Neuronal stem cell (in vitro differentiated cells): ENCODE measurements around the gene MBOAT1.
"Not testable (repeated sequence)": the region's sequence is repeated elsewhere in the genome, so short reads cannot be mapped to it uniquely, and the experiment has no call there.

Source experiments
- DNase-seq: peaks from one replicate; pipeline ENCODE4 v3.0.0-alpha.2; 2013; ENCODE audit warnings: low spot score
- H2AFZ ChIP-seq: one replicate; pipeline ENCODE4 v1.6.1; 2013; ENCODE audit warnings: mild to moderate bottlenecking, low read length, inconsistent platforms
- H2AK5ac ChIP-seq: 2 replicates; pipeline ENCODE4 v1.6.1; 2013; ENCODE audit warnings: low read depth, mild to moderate bottlenecking, inconsistent platforms, low read length, moderate library complexity, mixed read lengths
- H2BK120ac ChIP-seq: 2 replicates; pipeline ENCODE4 v1.6.1; 2013; ENCODE audit warnings: low read depth, mild to moderate bottlenecking, inconsistent platforms, low read length, moderate library complexity, mixed read lengths
- H2BK12ac ChIP-seq: one replicate; pipeline ENCODE4 v1.6.1; 2013; ENCODE audit warnings: low read length, inconsistent platforms
- H2BK15ac ChIP-seq: 2 replicates; pipeline ENCODE4 v1.6.1; 2013; ENCODE audit warnings: mild to moderate bottlenecking, low read length, inconsistent platforms, mixed read lengths
- H2BK5ac ChIP-seq: one replicate; pipeline ENCODE4 v1.6.1; 2013; ENCODE audit warnings: inconsistent platforms, mild to moderate bottlenecking, low read length, moderate library complexity
- H3K14ac ChIP-seq: one replicate; pipeline ENCODE4 v1.6.1; 2013; ENCODE audit warnings: low read length, inconsistent platforms
- H3K18ac ChIP-seq: 2 replicates; pipeline ENCODE4 v1.6.1; 2013; ENCODE audit warnings: low read length, inconsistent platforms
- H3K23ac ChIP-seq: 2 replicates; pipeline ENCODE4 v1.6.1; 2013; ENCODE audit warnings: low read depth, mild to moderate bottlenecking, mixed read lengths, low read length, inconsistent platforms; ENCODE audit not compliant: poor library complexity
- H3K27ac ChIP-seq: replicated peaks from 3 replicates; pipeline ENCODE4 v1.5.1; 2013; ENCODE audit warnings: low read length, inconsistent platforms
- H3K27me3 ChIP-seq, 3 experiments: 2 replicates each; pipeline ENCODE4 v1.6.1; 2013; ENCODE audit warnings: low read length in 3 of 3, mild to moderate bottlenecking in 2 of 3, inconsistent platforms in 1 of 3, low read depth in 1 of 3, mixed read lengths in 1 of 3, moderate library complexity in 1 of 3; ENCODE audit not compliant: control insufficient read depth in 3 of 3, insufficient read depth in 3 of 3
- H3K36me3 ChIP-seq, 2 donors: replicated peaks in 1 of 2; 2 replicates each; pipeline ENCODE4 v1.6.1; 2013; ENCODE audit warnings: low read length in 2 of 2; ENCODE audit not compliant: control insufficient read depth in 2 of 2, insufficient read depth in 2 of 2
- H3K4ac ChIP-seq: 2 replicates; pipeline ENCODE4 v1.6.1; 2013; ENCODE audit warnings: inconsistent platforms, mild to moderate bottlenecking, low read length, moderate library complexity
- H3K4me1 ChIP-seq, 2 donors: 1 replicate in 1 of 2; 2 replicates in 1 of 2; pipeline ENCODE4 v1.6.1; 2013; ENCODE audit warnings: low read length in 2 of 2, low read depth in 1 of 2; ENCODE audit not compliant: control insufficient read depth in 2 of 2, insufficient read depth in 1 of 2
- H3K4me2 ChIP-seq: one replicate; pipeline ENCODE4 v1.6.1; 2013; ENCODE audit warnings: mild to moderate bottlenecking, low read length, inconsistent platforms; ENCODE audit not compliant: insufficient read depth, poor library complexity, severe bottlenecking
- H3K4me3 ChIP-seq, 2 donors: 2 replicates each; pipeline ENCODE4 v1.5.1; 2013; ENCODE audit warnings: low read length in 2 of 2, mild to moderate bottlenecking in 2 of 2, inconsistent platforms in 1 of 2, moderate library complexity in 1 of 2
- H3K79me1 ChIP-seq: one replicate; pipeline ENCODE4 v1.6.1; 2013; ENCODE audit warnings: low read depth, mild to moderate bottlenecking, inconsistent platforms, low read length, moderate library complexity
- H3K9ac ChIP-seq: one replicate; pipeline ENCODE4 v1.6.1; 2013; ENCODE audit warnings: mild to moderate bottlenecking, low read depth, low read length, inconsistent platforms; ENCODE audit not compliant: poor library complexity
- H3K9me3 ChIP-seq, 2 donors: replicated peaks in 1 of 2; 2 replicates each; pipeline versions ENCODE3 to v1.6.1; 2013; ENCODE audit warnings: low read length in 2 of 2, mild to moderate bottlenecking in 2 of 2, inconsistent platforms in 1 of 2, low read depth in 1 of 2, mixed read lengths in 1 of 2, moderate library complexity in 1 of 2; ENCODE audit not compliant: control insufficient read depth in 2 of 2, insufficient read depth in 1 of 2
- H4K8ac ChIP-seq: one replicate; pipeline ENCODE4 v1.6.1; 2013; ENCODE audit warnings: low read depth, mild to moderate bottlenecking, inconsistent platforms, low read length, moderate library complexity
- H4K91ac ChIP-seq: one replicate; pipeline ENCODE4 v1.6.1; 2013; ENCODE audit warnings: low read length, low read depth, mild to moderate bottlenecking, inconsistent platforms; ENCODE audit not compliant: poor library complexity
- WGBS, 2 donors: extraction: QIAGEN DNeasy Blood & Tissue Kit; methylation state at CpG; one replicate each; pipeline ENCODE4 v1.1.7; 2013; ENCODE audit warnings: missing lambda C conversion rate in 2 of 2, mixed read lengths in 1 of 2; ENCODE audit not compliant: insufficient read length in 2 of 2, insufficient replicate concordance in 1 of 2; ENCODE audit errors: extremely low coverage in 2 of 2; 5-methylcytosine and 5-hydroxymethylcytosine counted together

Gene MBOAT1

GRCh38 chr6:20182069-20182468 is 30.2 kb downstream of the MBOAT1 start:
- Histone ChIP-seq H3K9ac (no peak overlapping the region), H3K4me3 (no peak overlapping the region), H3K14ac (no peak overlapping the region), H3K23ac (no peak overlapping the region), H3K4me2 (no peak overlapping the region), H4K91ac (no peak overlapping the region), H3K18ac (no peak overlapping the region), H2BK12ac (no peak overlapping the region), H3K79me1 (no peaks in the 10 kb centered on the region), H2BK15ac (no peak overlapping the region), H3K27me3 (no peaks in the 10 kb centered on the region), H2BK120ac (no peak overlapping the region), H4K8ac (no peak overlapping the region), H3K4me1 (no peaks in the 10 kb centered on the region), H2BK5ac (no peak overlapping the region), H2AK5ac (no peak overlapping the region), H3K9me3 (peaks cover 2 to 7% of the 10 kb centered on the region in 2 donors), H2AFZ (no peak overlapping the region), H3K36me3 (no peaks in the 10 kb centered on the region), H3K27ac (no peak overlapping the region), H3K4ac (no peak overlapping the region)
- no peak for DNase-seq
- WGBS, 2 donors: no CpG with 5 or more reads among the region's 2 CpGs

GRCh38 chr6:20180935-20181334 is 31.3 kb downstream of the MBOAT1 start:
- Histone ChIP-seq H3K18ac (no peak overlapping the region), H2BK5ac (no peak overlapping the region), H2BK15ac (no peak overlapping the region), H2AFZ (no peak overlapping the region), H2BK120ac (no peak overlapping the region), H3K4me3 (no peak overlapping the region), H3K4me1 (no peaks in the 10 kb centered on the region), H3K9ac (no peak overlapping the region), H3K4ac (no peak overlapping the region), H3K27ac (no peak overlapping the region), H3K14ac (no peak overlapping the region), H3K9me3 (peaks cover 2 to 7% of the 10 kb centered on the region in 2 donors), H3K27me3 (no peaks in the 10 kb centered on the region), H4K8ac (no peak overlapping the region), H3K79me1 (no peaks in the 10 kb centered on the region), H2AK5ac (no peak overlapping the region), H4K91ac (no peak overlapping the region), H3K4me2 (no peak overlapping the region), H3K36me3 (no peaks in the 10 kb centered on the region), H2BK12ac (no peak overlapping the region), H3K23ac (no peak overlapping the region)
- no peak for DNase-seq
- no CpG with 5 or more reads among the region's 3 CpGs for WGBS, 2 donors

DNA sequence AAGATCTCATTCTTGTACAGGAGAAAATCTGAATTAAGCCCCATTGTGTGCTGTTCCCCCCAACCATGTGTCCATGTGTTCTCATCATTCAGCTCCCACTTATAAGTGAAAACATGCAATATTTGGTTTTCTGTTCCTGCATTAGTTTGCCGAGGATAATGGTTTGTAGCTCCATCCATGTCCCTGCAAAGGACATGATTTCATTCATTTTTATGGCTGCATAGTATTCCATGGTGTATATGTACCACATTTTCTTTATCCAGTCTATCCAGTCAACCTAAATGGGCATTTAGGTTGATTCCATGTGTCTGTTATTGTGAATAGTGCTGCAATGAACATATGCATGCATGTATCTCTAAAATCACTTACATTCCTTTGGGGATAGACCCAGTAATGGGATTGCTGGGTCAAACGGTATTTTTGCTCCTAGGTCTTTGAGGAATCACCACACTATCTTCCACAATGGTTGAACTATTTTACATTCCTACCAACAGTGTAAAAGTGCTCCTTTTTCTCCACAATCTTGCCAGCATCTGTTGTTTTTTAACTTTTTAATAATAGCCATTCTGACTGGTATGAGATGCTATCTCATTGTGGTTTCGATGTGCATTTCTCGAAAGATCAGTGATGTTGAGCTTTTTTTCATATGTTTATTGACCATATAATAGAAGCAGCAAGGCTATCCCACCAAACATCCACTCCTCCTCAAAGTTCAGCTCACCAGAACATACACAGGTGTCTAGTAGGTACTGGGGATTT is 32.8 kb downstream of the MBOAT1 start:
- not testable (repeated sequence) for H2AK5ac ChIP-seq, H2BK15ac ChIP-seq, H3K4me1 ChIP-seq, H3K14ac ChIP-seq, H2BK120ac ChIP-seq, DNase-seq, H3K4me2 ChIP-seq, H3K9ac ChIP-seq, H3K18ac ChIP-seq, H3K9me3 ChIP-seq, H4K8ac ChIP-seq, H3K4ac ChIP-seq, H3K79me1 ChIP-seq, H3K27me3 ChIP-seq, H3K4me3 ChIP-seq, H2AFZ ChIP-seq, H3K36me3 ChIP-seq, H3K23ac ChIP-seq, H4K91ac ChIP-seq, H2BK5ac ChIP-seq, H3K27ac ChIP-seq, H2BK12ac ChIP-seq
- WGBS, 2 donors: no CpG with 5 or more reads among the region's 4 CpGs

DNA sequence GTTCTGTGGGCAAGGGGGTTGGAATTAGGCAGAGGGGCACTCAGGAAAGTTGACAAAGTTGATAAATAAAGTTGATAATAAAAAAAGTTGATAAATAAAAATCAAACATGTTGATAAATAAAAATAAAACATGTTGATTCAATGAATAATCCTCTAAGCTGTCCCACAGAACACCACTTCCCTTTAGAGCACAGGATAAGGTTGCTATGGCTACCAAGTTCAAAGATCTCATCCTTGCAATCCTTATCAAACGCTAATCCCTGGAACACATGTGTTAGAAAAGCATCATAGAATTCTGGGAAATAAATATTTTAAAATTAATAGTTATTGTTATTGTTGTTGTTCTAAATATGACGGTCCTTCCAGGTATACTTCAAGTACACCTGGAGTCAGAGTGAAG is 33.9 kb downstream of the MBOAT1 start:
- Histone ChIP-seq H2AK5ac (no peak overlapping the region), H2BK5ac (no peak overlapping the region), H3K9ac (no peak overlapping the region), H3K4me1 (no peaks in the 10 kb centered on the region), H3K18ac (no peak overlapping the region), H2BK15ac (no peak overlapping the region), H3K23ac (no peak overlapping the region), H3K79me1 (no peaks in the 10 kb centered on the region), H3K4ac (no peak overlapping the region), H3K14ac (no peak overlapping the region), H4K8ac (no peak overlapping the region), H3K4me3 (no peak overlapping the region), H3K9me3 (peaks cover 2 to 7% of the 10 kb centered on the region in 2 donors), H3K36me3 (no peaks in the 10 kb centered on the region), H3K27me3 (no peaks in the 10 kb centered on the region), H2AFZ (no peak overlapping the region), H2BK12ac (no peak overlapping the region), H4K91ac (no peak overlapping the region), H2BK120ac (no peak overlapping the region), H3K4me2 (no peak overlapping the region), H3K27ac (no peak overlapping the region)
- no peak for DNase-seq
- WGBS, 2 donors: no CpG with 5 or more reads among the region's 2 CpGs
